ENCODE data around the gene ABCC4.

DNA sequence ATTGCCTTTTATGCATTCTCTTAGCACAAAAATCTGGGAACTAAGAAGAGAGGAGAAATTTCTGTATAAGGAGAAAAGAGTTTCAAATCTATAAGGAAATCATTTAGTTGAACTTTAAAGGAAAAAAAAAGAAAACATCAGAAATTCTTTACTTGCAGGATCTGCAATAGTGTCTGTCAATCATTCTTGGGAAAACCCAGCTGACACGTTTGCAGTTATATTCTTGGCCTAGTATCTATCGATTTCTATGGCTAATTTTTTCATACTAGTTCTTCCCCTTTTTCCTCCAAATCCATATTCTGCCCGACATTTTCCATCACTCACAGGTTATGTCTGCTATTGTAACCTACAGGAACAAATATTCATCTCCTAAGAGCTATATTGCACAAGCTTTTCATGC, 160.7 kb downstream of the ABCC4 start:
- TF ChIP-seq, protein P1, sequence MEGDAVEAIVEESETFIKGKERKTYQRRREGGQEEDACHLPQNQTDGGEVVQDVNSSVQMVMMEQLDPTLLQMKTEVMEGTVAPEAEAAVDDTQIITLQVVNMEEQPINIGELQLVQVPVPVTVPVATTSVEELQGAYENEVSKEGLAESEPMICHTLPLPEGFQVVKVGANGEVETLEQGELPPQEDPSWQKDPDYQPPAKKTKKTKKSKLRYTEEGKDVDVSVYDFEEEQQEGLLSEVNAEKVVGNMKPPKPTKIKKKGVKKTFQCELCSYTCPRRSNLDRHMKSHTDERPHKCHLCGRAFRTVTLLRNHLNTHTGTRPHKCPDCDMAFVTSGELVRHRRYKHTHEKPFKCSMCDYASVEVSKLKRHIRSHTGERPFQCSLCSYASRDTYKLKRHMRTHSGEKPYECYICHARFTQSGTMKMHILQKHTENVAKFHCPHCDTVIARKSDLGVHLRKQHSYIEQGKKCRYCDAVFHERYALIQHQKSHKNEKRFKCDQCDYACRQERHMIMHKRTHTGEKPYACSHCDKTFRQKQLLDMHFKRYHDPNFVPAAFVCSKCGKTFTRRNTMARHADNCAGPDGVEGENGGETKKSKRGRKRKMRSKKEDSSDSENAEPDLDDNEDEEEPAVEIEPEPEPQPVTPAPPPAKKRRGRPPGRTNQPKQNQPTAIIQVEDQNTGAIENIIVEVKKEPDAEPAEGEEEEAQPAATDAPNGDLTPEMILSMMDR (IDR thresholded peaks at IDR 0.05; ENCODE audit: low read depth, low read length) = no peak
- TF ChIP-seq EZH2phosphoT487 (IDR thresholded peaks at IDR 0.05; ENCODE audit: low read depth) = no peak
